Measurements from ENCODE around the gene SH2B2.

The SH2B2 gene

DNA sequence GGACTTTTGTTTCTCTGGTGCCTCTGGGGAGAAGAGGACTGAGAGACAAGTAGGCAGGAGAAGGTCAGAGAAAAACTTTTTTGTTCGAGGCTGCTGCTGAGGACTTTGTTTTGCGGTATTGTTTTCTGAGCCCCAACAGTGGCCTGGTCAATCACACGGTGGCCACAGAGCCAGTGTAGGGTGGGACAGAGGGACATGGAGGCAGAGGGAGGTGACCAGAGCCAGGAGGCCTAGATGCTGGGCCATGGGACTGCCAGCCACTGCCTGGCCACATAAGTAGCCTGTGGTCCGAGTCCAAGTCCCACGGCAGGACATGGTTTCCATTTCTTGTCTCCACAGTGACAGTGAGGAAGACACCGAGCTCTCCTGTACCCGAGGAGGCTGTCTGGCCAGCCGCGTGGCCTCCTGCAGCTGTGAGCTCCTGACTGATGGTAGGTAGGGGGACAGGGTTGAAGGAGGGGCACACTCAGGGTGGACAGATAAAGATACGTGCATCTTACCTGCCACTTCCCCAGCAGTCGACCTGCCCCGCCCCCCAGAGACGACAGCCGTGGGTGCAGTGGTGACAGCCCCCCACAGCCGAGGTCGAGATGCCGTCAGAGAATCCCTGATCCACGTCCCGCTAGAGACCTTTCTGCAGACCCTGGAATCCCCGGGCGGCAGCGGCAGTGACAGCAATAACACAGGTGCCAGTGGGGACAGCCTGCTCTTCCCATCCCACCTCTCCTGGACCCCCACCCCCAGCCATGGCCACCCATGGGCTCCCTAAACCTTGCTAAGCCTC is 27.5 kb downstream of the SH2B2 start:
- no peak overlapping the region for H3K27ac ChIP-seq
- TF ChIP-seq, protein P1, sequence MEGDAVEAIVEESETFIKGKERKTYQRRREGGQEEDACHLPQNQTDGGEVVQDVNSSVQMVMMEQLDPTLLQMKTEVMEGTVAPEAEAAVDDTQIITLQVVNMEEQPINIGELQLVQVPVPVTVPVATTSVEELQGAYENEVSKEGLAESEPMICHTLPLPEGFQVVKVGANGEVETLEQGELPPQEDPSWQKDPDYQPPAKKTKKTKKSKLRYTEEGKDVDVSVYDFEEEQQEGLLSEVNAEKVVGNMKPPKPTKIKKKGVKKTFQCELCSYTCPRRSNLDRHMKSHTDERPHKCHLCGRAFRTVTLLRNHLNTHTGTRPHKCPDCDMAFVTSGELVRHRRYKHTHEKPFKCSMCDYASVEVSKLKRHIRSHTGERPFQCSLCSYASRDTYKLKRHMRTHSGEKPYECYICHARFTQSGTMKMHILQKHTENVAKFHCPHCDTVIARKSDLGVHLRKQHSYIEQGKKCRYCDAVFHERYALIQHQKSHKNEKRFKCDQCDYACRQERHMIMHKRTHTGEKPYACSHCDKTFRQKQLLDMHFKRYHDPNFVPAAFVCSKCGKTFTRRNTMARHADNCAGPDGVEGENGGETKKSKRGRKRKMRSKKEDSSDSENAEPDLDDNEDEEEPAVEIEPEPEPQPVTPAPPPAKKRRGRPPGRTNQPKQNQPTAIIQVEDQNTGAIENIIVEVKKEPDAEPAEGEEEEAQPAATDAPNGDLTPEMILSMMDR (conservative IDR thresholded peaks at IDR 0.05), result no peak

DNA sequence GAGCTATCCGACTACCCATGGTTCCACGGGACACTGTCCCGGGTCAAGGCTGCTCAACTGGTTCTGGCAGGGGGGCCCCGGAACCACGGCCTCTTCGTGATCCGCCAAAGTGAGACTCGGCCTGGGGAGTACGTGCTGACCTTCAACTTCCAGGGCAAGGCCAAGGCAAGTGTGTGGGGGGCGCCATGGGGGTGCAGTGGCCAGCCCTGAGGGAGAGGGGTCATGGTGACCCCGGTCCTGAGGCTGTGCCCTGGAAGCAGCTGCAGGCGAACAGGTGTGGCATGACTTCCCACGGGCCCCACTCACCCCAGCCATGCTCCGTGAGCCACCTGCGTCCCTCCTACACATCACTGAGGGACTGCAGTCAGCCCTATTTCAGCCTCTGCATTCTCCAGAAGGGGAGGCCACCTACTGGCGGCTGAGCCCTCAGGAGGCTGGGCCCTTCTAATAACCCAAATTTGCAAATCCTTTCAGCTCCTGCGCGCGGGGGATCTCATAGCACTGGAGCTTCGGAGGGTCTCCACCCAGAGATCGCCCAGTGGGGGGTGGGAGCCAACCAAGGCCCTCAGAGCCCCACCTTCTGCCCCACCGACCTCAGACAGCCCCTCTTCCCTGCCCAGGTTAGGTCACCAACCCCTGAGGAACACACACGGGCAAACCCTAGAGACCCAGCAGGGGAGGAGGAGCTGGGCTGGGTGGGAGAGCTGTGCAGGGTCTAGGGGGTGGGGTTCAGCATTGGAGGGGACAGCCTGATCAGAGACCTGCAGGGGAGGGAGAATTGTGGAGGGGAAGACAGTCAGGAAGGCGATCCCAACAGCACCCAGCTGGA is 30.8 kb downstream of the SH2B2 start:
- TF ChIP-seq, protein P1 (conservative IDR thresholded peaks at IDR 0.05), result no peak
- H3K27ac ChIP-seq, result no peak overlapping the region

DNA sequence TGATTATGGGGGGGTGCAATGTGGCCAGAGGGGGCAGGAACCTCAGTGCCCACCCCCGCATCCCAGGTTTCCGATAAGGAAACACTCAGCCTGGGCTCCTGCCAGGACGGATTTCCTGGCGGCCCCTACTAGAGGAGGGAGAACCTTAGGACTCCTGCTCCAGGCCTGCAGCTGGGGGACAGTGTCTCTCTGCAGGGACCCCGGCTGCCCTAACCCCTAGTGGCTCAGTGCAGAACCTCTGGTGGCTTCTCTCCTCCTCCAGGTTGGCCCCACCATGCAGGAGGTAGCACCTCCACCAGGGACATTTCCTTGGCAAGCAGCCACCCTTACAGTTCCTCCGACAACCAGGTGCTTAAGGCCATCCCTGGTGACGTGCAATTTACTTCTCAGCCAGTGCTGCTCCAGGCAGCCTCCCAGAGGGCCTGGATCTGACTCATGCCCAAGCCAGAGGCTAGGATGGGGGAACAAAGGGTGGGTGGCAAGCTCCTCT is 31.9 kb downstream of the SH2B2 start:
- TF ChIP-seq, protein P1 (conservative IDR thresholded peaks at IDR 0.05), result no peak
- H3K27ac ChIP-seq, result no peak overlapping the region

DNA sequence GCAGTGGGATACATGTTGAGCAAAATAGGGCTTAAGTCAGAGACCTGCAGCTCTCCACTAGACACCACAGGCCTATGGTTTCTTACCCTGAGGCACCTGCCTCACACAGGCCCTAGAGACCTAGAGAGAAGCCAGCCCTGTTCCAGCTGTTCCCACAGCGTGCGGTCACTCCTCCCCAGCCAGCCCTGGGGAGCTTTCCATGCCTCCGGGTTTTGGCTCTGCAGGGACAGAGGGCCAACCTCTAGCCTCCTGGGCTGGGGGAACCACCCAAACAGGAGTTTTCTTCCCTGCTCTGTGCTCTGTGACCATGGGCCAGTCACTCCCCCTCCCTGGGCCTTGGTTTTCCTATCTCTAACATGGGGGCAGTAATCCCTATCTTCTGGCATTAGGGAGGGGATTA is 33.0 kb downstream of the SH2B2 start:
- H3K27ac ChIP-seq, result no peak overlapping the region
- TF ChIP-seq, protein P1 (conservative IDR thresholded peaks at IDR 0.05), result no peak

- TF ChIP-seq, protein P1 (conservative IDR thresholded peaks at IDR 0.05), result no peak
- no peak overlapping the region for H3K27ac ChIP-seq
These were observed 33.5 kb downstream of the SH2B2 start for GRCh38 chr7:102320181-102320580.

- TF ChIP-seq, protein P1 (conservative IDR thresholded peaks at IDR 0.05), result no peak
- no peak overlapping the region for H3K27ac ChIP-seq
These were observed 34.1 kb downstream of the SH2B2 start for GRCh38 chr7:102320601-102321350.

Data from VCaP (cell line).